ENCODE results near the gene SLC9A3. TPM values are rescaled to one million over a fixed set of nuclear protein-coding genes. Genes with fewer than 3 reads are reported as not detected.

SLC9A3 gene
- total RNA-seq, 1 experiment from 2014 or later, result 0.85 TPM

DNA sequence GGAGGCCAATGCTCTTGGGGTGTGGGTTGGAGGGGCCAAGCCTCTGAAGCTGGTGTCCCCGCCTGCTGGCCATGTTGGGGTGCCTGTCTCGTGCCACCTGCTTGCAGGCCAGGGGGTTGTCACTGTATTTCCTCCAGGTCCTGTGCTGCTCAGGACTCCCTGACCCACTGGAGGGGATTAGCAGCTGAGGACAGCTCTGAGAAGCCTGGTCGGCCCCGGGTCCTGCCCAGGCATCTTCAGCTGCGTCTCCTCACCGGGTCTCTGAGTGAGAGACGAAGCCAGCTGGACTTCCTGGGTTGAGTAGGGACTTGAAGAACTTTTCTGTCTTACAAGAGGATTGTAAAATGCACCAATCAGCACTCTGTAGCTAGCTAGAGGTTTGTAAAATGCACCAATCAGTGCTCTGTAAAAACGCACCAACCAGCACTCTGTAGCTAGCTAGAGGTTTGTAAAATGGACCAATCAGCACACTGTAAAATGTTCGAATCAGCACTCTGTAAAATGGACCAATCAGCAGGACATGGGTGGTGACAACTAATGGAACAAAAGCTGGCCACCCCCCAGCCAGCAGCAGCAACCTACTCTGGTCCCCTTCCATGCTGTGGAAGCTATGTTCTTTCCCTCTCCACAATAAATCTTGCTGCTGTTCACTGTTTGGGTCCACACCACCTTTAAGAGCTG is 20.6 kb upstream of the SLC9A3 start:
- no peak overlapping the region for H3K4me3 Mint-ChIP-seq
- WGBS (ENCODE audit: extremely low coverage, insufficient read length, low lambda C conversion rate), result no CpG with 5 or more reads among the region's 9 CpGs
- no peak overlapping the region for H2BK12ac ChIP-seq (ENCODE audit: insufficient read length, low read depth, low read length)

More for the DNA sequence above, 20.6 kb upstream of the SLC9A3 start:
- Histone ChIP-seq H4K5ac (ENCODE audit: insufficient read length, low read depth, low read length) (no peak overlapping the region), H2BK20ac (ENCODE audit: low read depth, low read length, poor library complexity, severe bottlenecking) (no peak overlapping the region), H3T11ph (ENCODE audit: low read length) (no peak overlapping the region), H3K56ac (ENCODE audit: insufficient read length, low read depth, low read length) (no peak overlapping the region), H2AFZ (ENCODE audit: low read length) (no peak overlapping the region), H4K91ac (ENCODE audit: insufficient read length, low read depth, low read length) (no peak overlapping the region), H3K23ac (ENCODE audit: insufficient read length, low read depth, low read length) (no peak overlapping the region), H2AK5ac (ENCODE audit: insufficient read length, low read length) (no peak overlapping the region), H3K79me2 (ENCODE audit: insufficient read depth, low read length) (no peaks in the 10 kb centered on the region), H3K4me1 (ENCODE audit: insufficient read depth, low read length) (no peaks in the 10 kb centered on the region), H3K14ac (ENCODE audit: insufficient read depth, low read length) (no peak overlapping the region), H3K9ac (ENCODE audit: extremely low read depth, insufficient read length, low read length) (no peak overlapping the region), H2BK120ac (ENCODE audit: low read depth, low read length, poor library complexity, severe bottlenecking) (no peak overlapping the region), H2BK5ac (ENCODE audit: insufficient read length, low read length) (no peak overlapping the region), H4K8ac (replicated peaks; ENCODE audit: insufficient read length, low read depth, low read length) (no peak overlapping the region), H2BK15ac (ENCODE audit: low read depth, low read length) (no peak overlapping the region), H3K4ac (ENCODE audit: low read depth, low read length) (no peak overlapping the region), H3K9me3 (ENCODE audit: control insufficient read depth, low read depth, low read length) (no peaks in the 10 kb centered on the region), H3K79me1 (ENCODE audit: insufficient read depth, low read depth, low read length, poor library complexity, severe bottlenecking) (no peaks in the 10 kb centered on the region), H3K23me2 (ENCODE audit: insufficient read length, low read depth, low read length, poor library complexity, severe bottlenecking) (no peaks in the 10 kb centered on the region), H3K4me2 (ENCODE audit: insufficient read depth, insufficient read length, low read length) (no peak overlapping the region), H3K18ac (ENCODE audit: insufficient read length, low read depth, low read length) (no peak overlapping the region), H4K20me1 (ENCODE audit: control insufficient read depth, insufficient read depth, insufficient read length) (no peaks in the 10 kb centered on the region), H3K27me3 (ENCODE audit: insufficient read depth, low read length) (no peaks in the 10 kb centered on the region; the same call in 1 of the 2 replicates), H3K27ac (ENCODE audit: insufficient read length, low read depth, low read length) (no peak overlapping the region)
- H3K36me3 Mint-ChIP-seq (ENCODE audit: insufficient read depth in 1 of 3, low read depth in 3 of 3), result no peaks in the 10 kb centered on the region
- H3K4me1 Mint-ChIP-seq, result peaks cover 0 to 5% of the 10 kb centered on the region in 2 experiments; a peak in 1 of 4 replicates
- DNase-seq, result no peak
- TF ChIP-seq, protein P1, sequence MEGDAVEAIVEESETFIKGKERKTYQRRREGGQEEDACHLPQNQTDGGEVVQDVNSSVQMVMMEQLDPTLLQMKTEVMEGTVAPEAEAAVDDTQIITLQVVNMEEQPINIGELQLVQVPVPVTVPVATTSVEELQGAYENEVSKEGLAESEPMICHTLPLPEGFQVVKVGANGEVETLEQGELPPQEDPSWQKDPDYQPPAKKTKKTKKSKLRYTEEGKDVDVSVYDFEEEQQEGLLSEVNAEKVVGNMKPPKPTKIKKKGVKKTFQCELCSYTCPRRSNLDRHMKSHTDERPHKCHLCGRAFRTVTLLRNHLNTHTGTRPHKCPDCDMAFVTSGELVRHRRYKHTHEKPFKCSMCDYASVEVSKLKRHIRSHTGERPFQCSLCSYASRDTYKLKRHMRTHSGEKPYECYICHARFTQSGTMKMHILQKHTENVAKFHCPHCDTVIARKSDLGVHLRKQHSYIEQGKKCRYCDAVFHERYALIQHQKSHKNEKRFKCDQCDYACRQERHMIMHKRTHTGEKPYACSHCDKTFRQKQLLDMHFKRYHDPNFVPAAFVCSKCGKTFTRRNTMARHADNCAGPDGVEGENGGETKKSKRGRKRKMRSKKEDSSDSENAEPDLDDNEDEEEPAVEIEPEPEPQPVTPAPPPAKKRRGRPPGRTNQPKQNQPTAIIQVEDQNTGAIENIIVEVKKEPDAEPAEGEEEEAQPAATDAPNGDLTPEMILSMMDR (conservative IDR thresholded peaks at IDR 0.05), result no peak
- no peak overlapping the region for H3K27ac Mint-ChIP-seq
- peaks cover 41% of the 10 kb centered on the region for H3K27me3 Mint-ChIP-seq (ENCODE audit: low read depth)
- H3K9me3 Mint-ChIP-seq, result no peaks in the 10 kb centered on the region

Measured in H9 (cell line).